Measurements from ENCODE around the gene UGT1A5.

Gene UGT1A5

GRCh38 chr2:233822101-233822771 is 109.5 kb downstream of the UGT1A5 start:
- H3K27ac ChIP-seq, result no peak overlapping the region
- TF ChIP-seq CTCF (conservative IDR thresholded peaks at IDR 0.05), result no peak
- no peak for TF ChIP-seq ZFX (IDR thresholded peaks at IDR 0.05)
